Keratinocyte (primary cell): Measurements from ENCODE around the gene PDE6A. TPM values are rescaled to one million over a fixed set of nuclear protein-coding genes. Genes with fewer than 3 reads are reported as not detected.

Source experiments
- DNase-seq: peaks from one replicate; pipeline ENCODE4 v3.0.0-alpha.2; 2011; ENCODE audit warnings: low read depth, missing footprints, low spot score
- FAIRE-seq: peaks from 2 replicates; lab custom pipeline; 2011; peaks lifted over from hg19 to GRCh38; lab: Jason Lieb, UNC
- H2AFZ ChIP-seq: 2 replicates; pipeline ENCODE4 v1.6.0; 2012; ENCODE audit warnings: low read length, control low read depth, inconsistent platforms; ENCODE audit not compliant: control insufficient read depth
- H3K27ac ChIP-seq: 2 replicates; pipeline ENCODE4 v1.5.1; 2011; ENCODE audit warnings: low read length; ENCODE audit not compliant: control insufficient read depth, insufficient read depth
- H3K27me3 ChIP-seq: 3 replicates; pipeline ENCODE4 v1.6.0; 2011; ENCODE audit warnings: low read length; ENCODE audit not compliant: control insufficient read depth, insufficient read depth; ENCODE audit errors: extremely low read depth
- H3K36me3 ChIP-seq, 2 experiments: 2 replicates in 1 of 2; 3 replicates in 1 of 2; pipeline ENCODE4 v1.5.1; 2011; ENCODE audit warnings: low read length in 2 of 2, mild to moderate bottlenecking in 1 of 2; ENCODE audit not compliant: control insufficient read depth in 2 of 2, insufficient read depth in 2 of 2; ENCODE audit errors: extremely low read depth in 1 of 2
- H3K4me1 ChIP-seq: 3 replicates; pipeline ENCODE4 v1.5.1; 2011; ENCODE audit warnings: low read length; ENCODE audit not compliant: control insufficient read depth, insufficient read depth; ENCODE audit errors: extremely low read depth
- H3K4me2 ChIP-seq: 3 replicates; pipeline ENCODE4 v1.6.0; 2011; ENCODE audit warnings: low read depth, low read length; ENCODE audit not compliant: control insufficient read depth, insufficient read depth; ENCODE audit errors: extremely low read depth
- H3K4me3 ChIP-seq, 3 experiments: fragments of 200-600 bp in 1 of 3; sonication (generic) in 1 of 3; 2 replicates in 2 of 3; 3 replicates in 1 of 3; pipeline ENCODE4 v1.5.1; 2011 to 2016; ENCODE audit warnings: low read length in 3 of 3, mild to moderate bottlenecking in 3 of 3, control low read depth in 2 of 3, inconsistent platforms in 1 of 3, low read depth in 1 of 3, mixed read lengths in 1 of 3, mixed run types in 1 of 3, moderate library complexity in 1 of 3; ENCODE audit not compliant: control insufficient read depth in 2 of 3, insufficient read depth in 2 of 3; ENCODE audit errors: extremely low read depth in 1 of 3
- H3K79me2 ChIP-seq: 2 replicates; pipeline ENCODE4 v1.6.0; 2012; ENCODE audit warnings: low read length; ENCODE audit not compliant: control insufficient read depth, insufficient read depth
- H3K9ac ChIP-seq: 3 replicates; pipeline ENCODE4 v1.6.0; 2011; ENCODE audit warnings: low read length; ENCODE audit not compliant: control insufficient read depth, insufficient read depth; ENCODE audit errors: extremely low read depth
- H3K9me1 ChIP-seq: 3 replicates; pipeline ENCODE4 v1.6.0; 2011; ENCODE audit warnings: low read length; ENCODE audit not compliant: control insufficient read depth, insufficient read depth; ENCODE audit errors: extremely low read depth
- H3K9me3 ChIP-seq: 2 replicates; pipeline ENCODE4 v1.5.1; 2012; ENCODE audit warnings: low read depth, low read length; ENCODE audit not compliant: control insufficient read depth
- H4K20me1 ChIP-seq: 3 replicates; pipeline ENCODE4 v1.6.0; 2011; ENCODE audit warnings: low read length; ENCODE audit not compliant: control insufficient read depth, insufficient read depth; ENCODE audit errors: extremely low read depth
- EZH2 ChIP-seq: IDR thresholded peaks from one replicate; pipeline ENCODE4 v1.6.1; 2012; ENCODE audit warnings: inconsistent platforms, mild to moderate bottlenecking, low read length, moderate library complexity
- dilution Hi-C: fragments of 300-500 bp; cut with MboI; formaldehyde crosslinking; loops from one replicate; pipeline ENCODE4 v1.7.0; 2020; ENCODE audit warnings: low sequenced_read_pairs; ENCODE audit not compliant: extremely low pct_ligation_motif_present
- polyA plus RNA-seq, 5 experiments: library from polyadenylated mRNA; depleted of rRNA in 3 of 5; stranded (reverse) in 3 of 5; stranded (forward) in 1 of 5; unstranded in 1 of 5; fragments of >200 nt; gene quantifications; 1 replicate in 1 of 5; 2 replicates in 3 of 5; 3 replicates in 1 of 5; pipeline versions ENCODE4 v1.2.1 to v1.2.3, GENCODE V29; 2011 to 2012; ENCODE audit warnings: missing spikeins in 2 of 5, low read depth in 1 of 5, low replicate concordance in 1 of 5
- TF ChIP-seq, protein P1 (sequence below), 3 experiments: IDR thresholded peaks in 1 of 3; conservative IDR thresholded peaks in 1 of 3; optimal IDR thresholded peaks in 1 of 3; 2 replicates in 2 of 3; 3 replicates in 1 of 3; pipeline versions ENCODE3 to v1.5.1; 2011; ENCODE audit warnings: low read length in 3 of 3, mild to moderate bottlenecking in 3 of 3, moderate library complexity in 2 of 3, control low read depth in 1 of 3, inconsistent platforms in 1 of 3; ENCODE audit not compliant: insufficient read depth in 2 of 3; ENCODE audit errors: extremely low read depth in 1 of 3

The PDE6A gene
- polyA plus RNA-seq, 1 donor (not counting 4 experiments of a cell fraction or from before 2014, with no cell fraction given) = 0.03 TPM

DNA sequence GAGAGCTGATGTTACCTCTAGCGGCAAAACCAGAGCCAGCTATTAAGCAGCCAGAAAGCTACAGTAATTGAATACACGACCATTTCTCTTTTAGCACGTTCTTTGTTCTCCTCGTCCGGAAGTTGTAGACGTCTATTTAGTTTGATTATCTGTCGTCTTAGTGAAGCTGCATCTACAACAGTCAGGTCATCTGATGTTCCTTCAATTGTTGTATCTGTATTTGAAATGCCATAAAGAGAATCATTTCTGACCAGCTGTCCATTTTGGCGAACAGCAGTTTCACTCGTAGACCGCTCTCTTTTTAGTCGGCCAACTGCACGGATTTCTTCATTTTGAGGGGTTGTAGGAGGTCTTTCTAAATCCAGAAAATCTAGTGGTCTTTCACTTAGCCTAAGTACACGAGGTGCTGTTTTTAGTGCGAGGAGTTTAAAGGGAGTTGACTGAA, 12.6 kb downstream of the PDE6A start:
- Histone ChIP-seq H3K4me1 (peaks cover 22% of the 10 kb centered on the region), H3K27me3 (no peaks in the 10 kb centered on the region), H3K9me3 (no peaks in the 10 kb centered on the region), H3K4me2 (no peak overlapping the region), H3K36me3 (no peaks in the 10 kb centered on the region), H4K20me1 (no peaks in the 10 kb centered on the region), H2AFZ (no peak overlapping the region), H3K27ac (no peak overlapping the region), H3K79me2 (no peaks in the 10 kb centered on the region), H3K9ac (no peak overlapping the region), H3K9me1 (no peaks in the 10 kb centered on the region), H3K4me3 (no peak overlapping the region)
- dilution Hi-C loops = no loop called here
- DNase-seq = no peak
- FAIRE-seq = peak; percentile 29
- no peak for TF ChIP-seq EZH2
- TF ChIP-seq, protein P1, sequence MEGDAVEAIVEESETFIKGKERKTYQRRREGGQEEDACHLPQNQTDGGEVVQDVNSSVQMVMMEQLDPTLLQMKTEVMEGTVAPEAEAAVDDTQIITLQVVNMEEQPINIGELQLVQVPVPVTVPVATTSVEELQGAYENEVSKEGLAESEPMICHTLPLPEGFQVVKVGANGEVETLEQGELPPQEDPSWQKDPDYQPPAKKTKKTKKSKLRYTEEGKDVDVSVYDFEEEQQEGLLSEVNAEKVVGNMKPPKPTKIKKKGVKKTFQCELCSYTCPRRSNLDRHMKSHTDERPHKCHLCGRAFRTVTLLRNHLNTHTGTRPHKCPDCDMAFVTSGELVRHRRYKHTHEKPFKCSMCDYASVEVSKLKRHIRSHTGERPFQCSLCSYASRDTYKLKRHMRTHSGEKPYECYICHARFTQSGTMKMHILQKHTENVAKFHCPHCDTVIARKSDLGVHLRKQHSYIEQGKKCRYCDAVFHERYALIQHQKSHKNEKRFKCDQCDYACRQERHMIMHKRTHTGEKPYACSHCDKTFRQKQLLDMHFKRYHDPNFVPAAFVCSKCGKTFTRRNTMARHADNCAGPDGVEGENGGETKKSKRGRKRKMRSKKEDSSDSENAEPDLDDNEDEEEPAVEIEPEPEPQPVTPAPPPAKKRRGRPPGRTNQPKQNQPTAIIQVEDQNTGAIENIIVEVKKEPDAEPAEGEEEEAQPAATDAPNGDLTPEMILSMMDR (optimal IDR thresholded peaks at IDR 0.05 in 1 of 3, IDR thresholded peaks at IDR 0.05 in 1 of 3, conservative IDR thresholded peaks at IDR 0.05 in 1 of 3; ENCODE audit: extremely low read depth in 1 of 3, insufficient read depth in 2 of 3, low read length in 3 of 3) = no peak

DNA sequence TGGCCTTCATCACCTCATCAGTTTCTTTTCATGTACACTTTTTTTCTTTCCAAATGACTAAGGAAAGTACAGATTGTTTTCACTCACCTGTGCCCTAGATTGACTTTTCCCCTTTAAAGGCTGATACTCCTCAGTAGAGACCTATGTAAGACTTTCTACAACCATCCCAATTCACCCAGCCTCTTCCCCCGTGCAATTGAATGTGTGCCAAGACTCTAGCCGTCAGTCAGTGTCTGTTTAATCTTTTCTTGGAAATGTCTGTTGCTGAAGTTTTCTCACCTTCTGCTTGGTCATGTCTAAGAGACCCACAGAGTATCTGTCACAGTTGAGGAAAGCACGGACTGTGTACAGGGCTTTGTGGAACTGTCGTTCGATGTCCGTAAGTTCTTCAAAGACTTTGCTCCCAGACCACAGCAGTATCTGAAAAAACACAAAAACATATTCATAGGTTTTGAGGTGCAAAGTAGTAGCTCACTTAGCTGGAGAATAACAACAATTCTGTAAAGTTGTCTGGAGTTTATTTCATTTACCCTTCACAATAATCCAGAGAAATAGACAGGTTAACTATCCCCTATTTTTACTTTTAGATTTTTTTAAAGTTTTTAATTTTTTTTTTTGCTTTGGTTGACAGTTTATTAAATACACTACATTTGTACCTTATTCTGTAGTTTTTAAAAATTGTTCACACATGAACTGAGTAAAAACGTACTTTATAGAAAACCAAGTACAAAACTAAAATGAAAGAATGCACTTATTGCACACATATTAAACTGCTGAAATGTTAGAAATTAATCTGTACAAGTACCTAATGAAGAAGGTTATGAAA, 13.6 kb downstream of the PDE6A start:
- DNase-seq = no peak
- Histone ChIP-seq H3K9ac (no peak overlapping the region), H3K27ac (no peak overlapping the region), H2AFZ (peak overlapping the region; percentile 74), H3K79me2 (no peaks in the 10 kb centered on the region), H4K20me1 (no peaks in the 10 kb centered on the region), H3K4me3 (no peak overlapping the region), H3K4me1 (peaks cover 12% of the 10 kb centered on the region), H3K4me2 (peak overlapping the region; percentile 52), H3K9me1 (no peaks in the 10 kb centered on the region), H3K36me3 (no peaks in the 10 kb centered on the region), H3K27me3 (no peaks in the 10 kb centered on the region), H3K9me3 (no peaks in the 10 kb centered on the region)
- FAIRE-seq = no peak
- dilution Hi-C loops = no loop called here
- TF ChIP-seq, protein P1 (optimal IDR thresholded peaks at IDR 0.05 in 1 of 3, IDR thresholded peaks at IDR 0.05 in 1 of 3, conservative IDR thresholded peaks at IDR 0.05 in 1 of 3; ENCODE audit: extremely low read depth in 1 of 3, insufficient read depth in 2 of 3, low read length in 3 of 3) = no peak
- no peak for TF ChIP-seq EZH2
